HepG2 (cell line): ENCODE measurements around the gene SLC12A3. TPM values are rescaled to one million over a fixed set of nuclear protein-coding genes. Genes with fewer than 3 reads are reported as not detected.

Experiments used
- BHLHE40 ChIP-seq: IDR thresholded peaks from 2 replicates; pipeline ENCODE4 v1.6.1; 2011; ENCODE audit warnings: low read length, improper control_type of control experiment
- FOXK2 ChIP-seq: fragments of 450-650 bp; IDR thresholded peaks from 2 replicates; pipeline ENCODE4 v1.6.1; 2016
- HOXA5 ChIP-seq: sonication (generic); formaldehyde crosslinking; IDR thresholded peaks from 2 replicates; pipeline ENCODE4 v1.4.0; 2020; ENCODE audit warnings: missing genetic modification reagents
- ISL2 ChIP-seq: sonication (generic); formaldehyde crosslinking; IDR thresholded peaks from 2 replicates; pipeline ENCODE4 v1.5.0; 2020; ENCODE audit warnings: missing genetic modification reagents
- MAZ ChIP-seq, 2 experiments: sonication (generic) in 1 of 2; formaldehyde crosslinking in 1 of 2; IDR thresholded peaks; 2 replicates each; pipeline versions ENCODE4 v1.5.0 to v1.6.1; 2012 to 2020; ENCODE audit warnings: low read depth in 2 of 2, mild to moderate bottlenecking in 2 of 2, borderline replicate concordance in 1 of 2, improper control_type of control experiment in 1 of 2, low read length in 1 of 2, missing genetic modification reagents in 1 of 2, moderate library complexity in 1 of 2
- MEIS1 ChIP-seq: sonication (generic); formaldehyde crosslinking; IDR thresholded peaks from 2 replicates; pipeline ENCODE4 v1.9.0; 2021; ENCODE audit warnings: mild to moderate bottlenecking, missing genetic modification reagents, moderate library complexity, borderline replicate concordance
- PHF8 ChIP-seq: sonication (generic); formaldehyde crosslinking; IDR thresholded peaks from 2 replicates; pipeline ENCODE4 v1.5.0; 2020; ENCODE audit warnings: missing genetic modification reagents
- RELA ChIP-seq: sonication (generic); formaldehyde crosslinking; IDR thresholded peaks from 2 replicates; pipeline ENCODE4 v1.4.0; 2020; ENCODE audit warnings: missing genetic modification reagents
- SRF ChIP-seq: IDR thresholded peaks from 2 replicates; pipeline ENCODE4 v1.6.1; 2011; ENCODE audit warnings: mild to moderate bottlenecking, low read depth, low read length, moderate library complexity
- U2AF1 ChIP-seq: fragments of 200-400 bp; formaldehyde crosslinking; optimal IDR thresholded peaks from 2 replicates; pipeline ENCODE3; 2017; ENCODE audit warnings: mild to moderate bottlenecking, low read depth, low read length
- ZBTB21 ChIP-seq: sonication (generic); formaldehyde crosslinking; IDR thresholded peaks from 2 replicates; pipeline ENCODE4 v1.4.0; 2020; ENCODE audit warnings: missing genetic modification reagents
- ZC3H4 ChIP-seq: sonication (generic); formaldehyde crosslinking; IDR thresholded peaks from 2 replicates; pipeline ENCODE4 v1.4.0; 2020; ENCODE audit warnings: missing genetic modification reagents, borderline replicate concordance
- ZEB1 ChIP-seq: IDR thresholded peaks from 2 replicates; pipeline ENCODE4 v1.6.1; 2012; ENCODE audit warnings: mild to moderate bottlenecking, low read depth, inconsistent platforms; ENCODE audit not compliant: insufficient replicate concordance
- ZNF101 ChIP-seq: sonication (generic); formaldehyde crosslinking; IDR thresholded peaks from 2 replicates; pipeline ENCODE4 v1.4.0; 2020; ENCODE audit warnings: mild to moderate bottlenecking, low read depth, missing genetic modification reagents, borderline replicate concordance
- ZNF546 ChIP-seq: sonication (generic); formaldehyde crosslinking; conservative IDR thresholded peaks from 2 replicates; pipeline ENCODE4 v1.8.1; 2023; ENCODE audit warnings: mild to moderate bottlenecking, missing genetic modification reagents
- ZNF619 ChIP-seq: sonication (generic); formaldehyde crosslinking; IDR thresholded peaks from 2 replicates; pipeline ENCODE4 v1.4.0; 2020; ENCODE audit warnings: mild to moderate bottlenecking, missing genetic modification reagents
- ZNF709 ChIP-seq: sonication (generic); formaldehyde crosslinking; IDR thresholded peaks from 2 replicates; pipeline ENCODE4 v1.5.0; 2020; ENCODE audit warnings: mild to moderate bottlenecking, missing genetic modification reagents
- ZNF75D ChIP-seq: sonication (generic); formaldehyde crosslinking; IDR thresholded peaks from 2 replicates; pipeline ENCODE4 v1.8.1; 2023; ENCODE audit warnings: missing genetic modification reagents, mild to moderate bottlenecking, borderline replicate concordance
- polyA plus RNA-seq, 8 experiments: library from polyadenylated mRNA; depleted of rRNA in 3 of 8; stranded (reverse) in 7 of 8; unstranded in 1 of 8; fragments of >200 nt; fragmentation: Illumina TruSeq in 4 of 8; extraction: Trizol in 4 of 8; gene quantifications; 2 replicates each; pipeline versions ENCODE4 v1.2.1 to v1.2.3, GENCODE V29; 2011 to 2016; ENCODE audit warnings: low read depth in 4 of 8, missing spikeins in 1 of 8, mixed read lengths in 1 of 8; ENCODE audit not compliant: insufficient read depth in 1 of 8
- total RNA-seq, 5 experiments: library from RNA; depleted of rRNA; stranded (reverse); fragments of >200 nt; fragmentation: Illumina TruSeq; extraction: Trizol; gene quantifications; 2 replicates each; pipeline ENCODE4 v1.2.3, GENCODE V29; 2016; ENCODE audit warnings: low read depth in 1 of 5
- TF ChIP-seq, protein P1 (sequence below): sonication (generic); formaldehyde crosslinking; IDR thresholded peaks from 2 replicates; pipeline ENCODE4 v1.8.0; 2022; ENCODE audit warnings: missing genetic modification reagents, low read depth, mild to moderate bottlenecking, borderline replicate concordance
- TF ChIP-seq, protein P2 (sequence below): sonication (generic); formaldehyde crosslinking; IDR thresholded peaks from 2 replicates; pipeline ENCODE4 v1.5.1; 2020; ENCODE audit warnings: missing genetic modification reagents, mild to moderate bottlenecking, borderline replicate concordance
- TF ChIP-seq, protein P3 (sequence below): fragments of 450-650 bp; IDR thresholded peaks from 2 replicates; pipeline ENCODE4 v1.6.1; 2016
- TF ChIP-seq, protein P4 (sequence below): sonication (generic); formaldehyde crosslinking; IDR thresholded peaks from 2 replicates; pipeline ENCODE4 v1.5.0; 2020; ENCODE audit warnings: missing genetic modification reagents

Gene SLC12A3
- total and polyA plus RNA-seq, 2 of the 13 experiments (the other 11 are each of a cell fraction or from before 2014, with no cell fraction given), result 6.2 TPM; not detected in 1

DNA sequence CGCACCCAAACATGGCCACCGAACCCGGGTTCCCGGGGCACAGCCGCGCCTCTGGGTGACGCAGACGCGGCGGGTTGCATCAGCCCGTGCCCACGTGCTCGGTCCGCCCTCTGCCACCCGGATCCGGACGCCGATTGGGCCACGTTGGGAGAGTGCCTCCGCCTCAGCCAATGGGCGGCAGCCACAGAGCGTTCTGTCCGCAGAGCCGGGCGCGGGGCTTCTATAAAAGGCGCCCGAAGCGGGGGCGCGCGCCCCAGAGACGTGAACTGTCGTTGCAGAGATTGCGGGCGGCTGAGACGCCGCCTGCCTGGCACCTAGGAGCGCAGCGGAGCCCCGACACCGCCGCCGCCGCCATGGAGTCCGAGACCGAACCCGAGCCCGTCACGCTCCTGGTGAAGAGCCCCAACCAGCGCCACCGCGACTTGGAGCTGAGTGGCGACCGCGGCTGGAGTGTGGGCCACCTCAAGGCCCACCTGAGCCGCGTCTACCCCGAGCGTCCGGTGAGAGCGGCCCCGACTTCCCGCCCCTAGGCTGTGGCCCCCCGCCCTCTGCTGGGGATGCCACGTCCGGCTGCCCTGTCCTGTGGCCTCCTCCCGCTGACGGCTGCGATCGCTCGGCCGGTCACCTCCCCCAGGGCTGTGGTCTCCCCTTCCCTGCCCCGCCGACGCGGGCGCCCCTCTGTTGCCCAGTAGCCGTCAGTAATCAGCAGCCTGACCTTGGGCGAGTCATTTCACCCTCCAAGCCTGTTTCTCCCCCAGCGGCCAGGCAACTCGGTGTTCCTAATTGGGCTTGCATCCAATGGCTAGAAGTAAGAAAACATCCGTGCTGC lies 67.1 kb downstream of the SLC12A3 start, which contains the start of gene HERPUD1 (continued):
- TF ChIP-seq, protein P1, sequence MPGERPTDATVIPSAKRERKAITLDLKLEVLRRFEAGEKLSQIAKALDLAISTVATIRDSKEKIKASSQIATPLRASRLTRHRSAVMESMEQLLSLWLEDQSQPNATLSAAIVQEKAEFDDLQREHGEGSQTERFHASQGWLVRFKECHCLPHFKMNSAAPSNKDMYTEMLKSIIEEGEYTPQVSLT (CRISPR knock-in tag), result peak; percentile 98; the same call in 1 of the 2 replicates
- TF ChIP-seq MAZ (IDR thresholded peaks at IDR 0.05; ENCODE audit: borderline replicate concordance, low read depth, low read length), result peak; percentile 84; the same call in 1 of the 2 replicates
- TF ChIP-seq MAZ (CRISPR knock-in tag; IDR thresholded peaks at IDR 0.05; ENCODE audit: low read depth), result peak; percentile 91
- TF ChIP-seq ZNF101 (CRISPR knock-in tag), result no peak
- TF ChIP-seq, protein P2, sequence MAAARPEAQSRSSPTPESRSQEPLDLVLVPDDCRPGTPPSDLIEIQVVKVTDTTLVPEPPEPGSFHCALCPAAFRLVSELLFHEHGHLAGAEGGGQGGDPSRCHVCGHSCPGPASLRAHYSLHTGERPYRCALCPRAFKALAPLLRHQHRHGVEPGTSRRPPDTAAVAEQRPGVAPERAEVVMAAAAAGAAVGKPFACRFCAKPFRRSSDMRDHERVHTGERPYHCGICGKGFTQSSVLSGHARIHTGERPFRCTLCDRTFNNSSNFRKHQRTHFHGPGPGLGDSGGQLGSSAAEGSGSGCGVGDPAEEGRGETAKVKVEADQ (CRISPR knock-in tag), result peak; percentile 24; the same call in 1 of the 2 replicates
- TF ChIP-seq FOXK2, result no peak
- TF ChIP-seq BHLHE40, result peak; percentile 91
- no peak; the same call in 1 of the 2 replicates for TF ChIP-seq ZNF709 (CRISPR knock-in tag)
- 0 out of 2 replicates have a peak, but pooled peaks have one; percentile 25 for TF ChIP-seq ISL2 (CRISPR knock-in tag)
- 0 out of 2 replicates have a peak, but pooled peaks have one; percentile 91 for TF ChIP-seq ZNF546 (CRISPR knock-in tag)
- 0 out of 2 replicates have a peak, but pooled peaks have one; percentile 81 for TF ChIP-seq ZNF619 (CRISPR knock-in tag)
- no peak; the same call in 1 of the 2 replicates for TF ChIP-seq SRF
- peak; percentile 81 for TF ChIP-seq HOXA5 (CRISPR knock-in tag)
- peak; percentile 84; the same call in 1 of the 2 replicates for TF ChIP-seq RELA (CRISPR knock-in tag)
- TF ChIP-seq, protein P3, sequence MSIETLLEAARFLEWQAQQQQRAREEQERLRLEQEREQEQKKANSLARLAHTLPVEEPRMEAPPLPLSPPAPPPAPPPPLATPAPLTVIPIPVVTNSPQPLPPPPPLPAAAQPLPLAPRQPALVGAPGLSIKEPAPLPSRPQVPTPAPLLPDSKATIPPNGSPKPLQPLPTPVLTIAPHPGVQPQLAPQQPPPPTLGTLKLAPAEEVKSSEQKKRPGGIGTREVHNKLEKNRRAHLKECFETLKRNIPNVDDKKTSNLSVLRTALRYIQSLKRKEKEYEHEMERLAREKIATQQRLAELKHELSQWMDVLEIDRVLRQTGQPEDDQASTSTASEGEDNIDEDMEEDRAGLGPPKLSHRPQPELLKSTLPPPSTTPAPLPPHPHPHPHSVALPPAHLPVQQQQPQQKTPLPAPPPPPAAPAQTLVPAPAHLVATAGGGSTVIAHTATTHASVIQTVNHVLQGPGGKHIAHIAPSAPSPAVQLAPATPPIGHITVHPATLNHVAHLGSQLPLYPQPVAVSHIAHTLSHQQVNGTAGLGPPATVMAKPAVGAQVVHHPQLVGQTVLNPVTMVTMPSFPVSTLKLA, result peak; percentile 89
- TF ChIP-seq, protein P4, sequence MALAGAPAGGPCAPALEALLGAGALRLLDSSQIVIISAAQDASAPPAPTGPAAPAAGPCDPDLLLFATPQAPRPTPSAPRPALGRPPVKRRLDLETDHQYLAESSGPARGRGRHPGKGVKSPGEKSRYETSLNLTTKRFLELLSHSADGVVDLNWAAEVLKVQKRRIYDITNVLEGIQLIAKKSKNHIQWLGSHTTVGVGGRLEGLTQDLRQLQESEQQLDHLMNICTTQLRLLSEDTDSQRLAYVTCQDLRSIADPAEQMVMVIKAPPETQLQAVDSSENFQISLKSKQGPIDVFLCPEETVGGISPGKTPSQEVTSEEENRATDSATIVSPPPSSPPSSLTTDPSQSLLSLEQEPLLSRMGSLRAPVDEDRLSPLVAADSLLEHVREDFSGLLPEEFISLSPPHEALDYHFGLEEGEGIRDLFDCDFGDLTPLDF (CRISPR knock-in tag), result peak; percentile 74
- peak; percentile 88 for TF ChIP-seq ZEB1
- TF ChIP-seq ZNF75D, result peak; percentile 42; the same call in 1 of the 2 replicates
- peak; percentile 88 for TF ChIP-seq PHF8 (CRISPR knock-in tag)
- no peak for TF ChIP-seq ZC3H4 (CRISPR knock-in tag)
- TF ChIP-seq ZBTB21 (CRISPR knock-in tag), result peak; percentile 77
- TF ChIP-seq MEIS1 (CRISPR knock-in tag), result peak; percentile 97
- no peak for TF ChIP-seq U2AF1
